Neuronal stem cell (in vitro differentiated cells): ENCODE measurements around the gene OR10C1. TPM values are rescaled to one million over a fixed set of nuclear protein-coding genes. Genes with fewer than 3 reads are reported as not detected.

Experiments
- DNase-seq: peaks from one replicate; pipeline ENCODE4 v3.0.0-alpha.2; 2013; ENCODE audit warnings: low spot score
- H2AFZ ChIP-seq: one replicate; pipeline ENCODE4 v1.6.1; 2013; ENCODE audit warnings: mild to moderate bottlenecking, low read length, inconsistent platforms
- H2AK5ac ChIP-seq: 2 replicates; pipeline ENCODE4 v1.6.1; 2013; ENCODE audit warnings: low read depth, mild to moderate bottlenecking, inconsistent platforms, low read length, moderate library complexity, mixed read lengths
- H2BK120ac ChIP-seq: 2 replicates; pipeline ENCODE4 v1.6.1; 2013; ENCODE audit warnings: low read depth, mild to moderate bottlenecking, inconsistent platforms, low read length, moderate library complexity, mixed read lengths
- H2BK12ac ChIP-seq: one replicate; pipeline ENCODE4 v1.6.1; 2013; ENCODE audit warnings: low read length, inconsistent platforms
- H2BK15ac ChIP-seq: 2 replicates; pipeline ENCODE4 v1.6.1; 2013; ENCODE audit warnings: mild to moderate bottlenecking, low read length, inconsistent platforms, mixed read lengths
- H2BK5ac ChIP-seq: one replicate; pipeline ENCODE4 v1.6.1; 2013; ENCODE audit warnings: inconsistent platforms, mild to moderate bottlenecking, low read length, moderate library complexity
- H3K14ac ChIP-seq: one replicate; pipeline ENCODE4 v1.6.1; 2013; ENCODE audit warnings: low read length, inconsistent platforms
- H3K18ac ChIP-seq: 2 replicates; pipeline ENCODE4 v1.6.1; 2013; ENCODE audit warnings: low read length, inconsistent platforms
- H3K23ac ChIP-seq: 2 replicates; pipeline ENCODE4 v1.6.1; 2013; ENCODE audit warnings: low read depth, mild to moderate bottlenecking, mixed read lengths, low read length, inconsistent platforms; ENCODE audit not compliant: poor library complexity
- H3K27ac ChIP-seq: replicated peaks from 3 replicates; pipeline ENCODE4 v1.5.1; 2013; ENCODE audit warnings: low read length, inconsistent platforms
- H3K27me3 ChIP-seq, 3 experiments: 2 replicates each; pipeline ENCODE4 v1.6.1; 2013; ENCODE audit warnings: low read length in 3 of 3, mild to moderate bottlenecking in 2 of 3, inconsistent platforms in 1 of 3, low read depth in 1 of 3, mixed read lengths in 1 of 3, moderate library complexity in 1 of 3; ENCODE audit not compliant: control insufficient read depth in 3 of 3, insufficient read depth in 3 of 3
- H3K36me3 ChIP-seq, 2 donors: replicated peaks in 1 of 2; 2 replicates each; pipeline ENCODE4 v1.6.1; 2013; ENCODE audit warnings: low read length in 2 of 2; ENCODE audit not compliant: control insufficient read depth in 2 of 2, insufficient read depth in 2 of 2
- H3K4ac ChIP-seq: 2 replicates; pipeline ENCODE4 v1.6.1; 2013; ENCODE audit warnings: inconsistent platforms, mild to moderate bottlenecking, low read length, moderate library complexity
- H3K4me1 ChIP-seq, 2 donors: 1 replicate in 1 of 2; 2 replicates in 1 of 2; pipeline ENCODE4 v1.6.1; 2013; ENCODE audit warnings: low read length in 2 of 2, low read depth in 1 of 2; ENCODE audit not compliant: control insufficient read depth in 2 of 2, insufficient read depth in 1 of 2
- H3K4me2 ChIP-seq: one replicate; pipeline ENCODE4 v1.6.1; 2013; ENCODE audit warnings: mild to moderate bottlenecking, low read length, inconsistent platforms; ENCODE audit not compliant: insufficient read depth, poor library complexity, severe bottlenecking
- H3K4me3 ChIP-seq, 2 donors: 2 replicates each; pipeline ENCODE4 v1.5.1; 2013; ENCODE audit warnings: low read length in 2 of 2, mild to moderate bottlenecking in 2 of 2, inconsistent platforms in 1 of 2, moderate library complexity in 1 of 2
- H3K79me1 ChIP-seq: one replicate; pipeline ENCODE4 v1.6.1; 2013; ENCODE audit warnings: low read depth, mild to moderate bottlenecking, inconsistent platforms, low read length, moderate library complexity
- H3K9ac ChIP-seq: one replicate; pipeline ENCODE4 v1.6.1; 2013; ENCODE audit warnings: mild to moderate bottlenecking, low read depth, low read length, inconsistent platforms; ENCODE audit not compliant: poor library complexity
- H3K9me3 ChIP-seq, 2 donors: replicated peaks in 1 of 2; 2 replicates each; pipeline versions ENCODE3 to v1.6.1; 2013; ENCODE audit warnings: low read length in 2 of 2, mild to moderate bottlenecking in 2 of 2, inconsistent platforms in 1 of 2, low read depth in 1 of 2, mixed read lengths in 1 of 2, moderate library complexity in 1 of 2; ENCODE audit not compliant: control insufficient read depth in 2 of 2, insufficient read depth in 1 of 2
- H4K8ac ChIP-seq: one replicate; pipeline ENCODE4 v1.6.1; 2013; ENCODE audit warnings: low read depth, mild to moderate bottlenecking, inconsistent platforms, low read length, moderate library complexity
- H4K91ac ChIP-seq: one replicate; pipeline ENCODE4 v1.6.1; 2013; ENCODE audit warnings: low read length, low read depth, mild to moderate bottlenecking, inconsistent platforms; ENCODE audit not compliant: poor library complexity
- WGBS, 2 donors: extraction: QIAGEN DNeasy Blood & Tissue Kit; methylation state at CpG; one replicate each; pipeline ENCODE4 v1.1.7; 2013; ENCODE audit warnings: missing lambda C conversion rate in 2 of 2, mixed read lengths in 1 of 2; ENCODE audit not compliant: insufficient read length in 2 of 2, insufficient replicate concordance in 1 of 2; ENCODE audit errors: extremely low coverage in 2 of 2; 5-methylcytosine and 5-hydroxymethylcytosine counted together
- polyA plus RNA-seq, 2 experiments: library from polyadenylated mRNA; stranded (reverse); fragments of 200-250 nt; gene quantifications; one replicate each; pipeline ENCODE4 v1.2.3, GENCODE V29; 2013

OR10C1 gene, protein sequence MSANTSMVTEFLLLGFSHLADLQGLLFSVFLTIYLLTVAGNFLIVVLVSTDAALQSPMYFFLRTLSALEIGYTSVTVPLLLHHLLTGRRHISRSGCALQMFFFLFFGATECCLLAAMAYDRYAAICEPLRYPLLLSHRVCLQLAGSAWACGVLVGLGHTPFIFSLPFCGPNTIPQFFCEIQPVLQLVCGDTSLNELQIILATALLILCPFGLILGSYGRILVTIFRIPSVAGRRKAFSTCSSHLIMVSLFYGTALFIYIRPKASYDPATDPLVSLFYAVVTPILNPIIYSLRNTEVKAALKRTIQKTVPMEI
- not detected for polyA plus RNA-seq (2013, experiment 1 of 2)
- polyA plus RNA-seq (2013, experiment 2 of 2): not detected

DNA sequence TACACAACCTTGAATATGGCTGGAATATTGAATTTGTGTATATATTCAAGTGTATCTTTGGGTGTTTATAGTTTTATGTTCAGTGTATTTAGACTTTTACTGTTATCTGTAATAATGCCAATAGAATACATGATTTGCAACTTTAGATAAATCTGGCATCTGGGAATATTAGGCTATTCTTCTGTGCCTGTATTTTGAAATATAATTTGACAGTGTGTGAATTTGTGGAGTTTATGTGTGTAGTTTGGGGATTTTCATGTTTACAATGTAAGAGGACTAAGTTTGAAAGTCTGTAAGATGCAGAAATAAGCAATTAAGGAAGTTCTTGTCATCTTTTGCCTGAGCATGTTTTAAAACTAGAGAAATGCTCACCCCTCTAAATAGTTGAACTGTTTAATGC, at the start of gene OR10C1:
TSS of gene OR10C1 (plus strand) at position 301 of the 400 bp plus-strand sequence. CDS start 710 bp downstream, outside the sequence.
- no peak within 1 kb of the TSS for H4K91ac ChIP-seq

DNA sequence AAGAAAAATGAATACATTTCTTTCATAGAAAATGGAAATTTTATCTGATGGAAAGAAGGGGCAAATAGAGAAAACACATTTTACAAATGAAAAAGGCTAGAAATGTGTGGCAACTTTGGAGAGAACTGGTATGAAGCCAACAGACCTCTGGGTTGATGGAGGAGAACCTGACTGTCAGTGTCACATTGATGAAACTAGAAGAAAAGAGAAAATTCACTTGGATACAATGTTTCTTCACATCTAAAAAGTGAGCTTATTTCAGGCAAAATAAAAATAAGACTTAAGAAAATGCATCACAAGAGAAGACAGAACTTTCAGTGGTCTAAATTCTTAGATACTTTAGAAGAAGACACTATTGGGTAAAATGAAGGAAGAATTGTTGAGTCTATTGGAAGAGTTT, 43.8 kb upstream of the OR10C1 start, which contains the start of gene OR12D2:
TSS of gene OR12D2 (plus strand) at position 301 of the 400 bp plus-strand sequence. CDS start 1,069 bp downstream, outside the sequence.
- no peaks in the 10 kb centered on the region for H3K27me3 ChIP-seq
- H3K4me2 ChIP-seq: no peak within 1 kb of the TSS
- H3K27ac ChIP-seq: no peak within 1 kb of the TSS

More for the DNA sequence above, at the start of gene OR10C1:
- peak within 1 kb of the TSS; percentile 25 for H2AK5ac ChIP-seq
- no peak within 1 kb of the TSS for H3K4me3 ChIP-seq
- H2BK15ac ChIP-seq: peak within 1 kb of the TSS; percentile 5
- no peaks in the 10 kb centered on the region for H3K36me3 ChIP-seq
- no peak within 1 kb of the TSS for H2BK12ac ChIP-seq
- H3K4ac ChIP-seq: no peak within 1 kb of the TSS
- H3K4me1 ChIP-seq: no peaks in the 10 kb centered on the region
- no peak within 1 kb of the TSS for H3K23ac ChIP-seq
- H3K79me1 ChIP-seq: no peaks in the 10 kb centered on the region
- H2BK5ac ChIP-seq: peak within 1 kb of the TSS; percentile 20
- H3K9me3 ChIP-seq: no peaks in the 10 kb centered on the region
- DNase-seq: no peak
- no peak within 1 kb of the TSS for H4K8ac ChIP-seq
- no peak within 1 kb of the TSS for H3K9ac ChIP-seq
- H3K18ac ChIP-seq: no peak within 1 kb of the TSS
- no peak within 1 kb of the TSS for H3K4me2 ChIP-seq
- no peak within 1 kb of the TSS for H3K14ac ChIP-seq
- H3K27ac ChIP-seq: no peak within 1 kb of the TSS
- no peak within 1 kb of the TSS for H2BK120ac ChIP-seq
- H2AFZ ChIP-seq: no peak within 1 kb of the TSS
- no peaks in the 10 kb centered on the region for H3K27me3 ChIP-seq

DNA sequence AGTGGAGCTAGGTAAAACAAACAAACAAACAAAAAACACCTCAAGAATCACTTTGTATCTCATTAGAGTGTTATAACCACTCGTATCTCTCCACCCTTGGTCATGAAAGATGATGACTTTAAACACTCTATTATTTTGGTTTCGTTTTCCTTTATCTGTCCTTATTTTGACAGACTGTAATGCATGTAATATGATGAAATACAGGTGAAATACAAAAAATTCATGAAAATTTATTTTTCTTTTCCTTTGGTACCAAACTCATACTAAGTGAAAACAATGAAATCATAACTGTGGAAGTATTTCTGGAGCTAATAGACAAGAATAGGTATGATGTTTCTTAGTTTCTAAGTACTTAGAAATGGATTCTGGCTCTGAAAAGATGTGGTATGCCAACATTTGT, 39.6 kb upstream of the OR10C1 start:
- DNase-seq: no peak
- Histone ChIP-seq H3K4me3 (no peak overlapping the region), H2BK5ac (no peak overlapping the region), H2AFZ (no peak overlapping the region), H3K23ac (no peak overlapping the region), H2BK120ac (no peak overlapping the region), H4K8ac (no peak overlapping the region), H3K14ac (no peak overlapping the region), H3K27me3 (no peaks in the 10 kb centered on the region), H3K79me1 (no peaks in the 10 kb centered on the region), H3K18ac (no peak overlapping the region), H3K4me1 (no peaks in the 10 kb centered on the region), H3K9me3 (no peaks in the 10 kb centered on the region), H2BK12ac (no peak overlapping the region), H3K36me3 (no peaks in the 10 kb centered on the region), H3K4me2 (no peak overlapping the region), H3K4ac (no peak overlapping the region), H2AK5ac (no peak overlapping the region), H2BK15ac (no peak overlapping the region), H3K9ac (no peak overlapping the region), H4K91ac (no peak overlapping the region), H3K27ac (no peak overlapping the region)
- no CpG with 5 or more reads among the region's 2 CpGs for WGBS, 2 donors

More for the DNA sequence above, 43.8 kb upstream of the OR10C1 start, which contains the start of gene OR12D2:
- Histone ChIP-seq H3K9ac (no peak within 1 kb of the TSS), H2BK5ac (no peak within 1 kb of the TSS), H3K14ac (no peak within 1 kb of the TSS), H3K4ac (no peak within 1 kb of the TSS), H2BK120ac (no peak within 1 kb of the TSS), H2BK15ac (no peak within 1 kb of the TSS), H3K18ac (no peak within 1 kb of the TSS), H3K4me1 (no peaks in the 10 kb centered on the region), H2AFZ (no peak within 1 kb of the TSS), H2BK12ac (no peak within 1 kb of the TSS), H3K9me3 (no peaks in the 10 kb centered on the region), H3K36me3 (no peaks in the 10 kb centered on the region), H3K79me1 (no peaks in the 10 kb centered on the region), H3K4me3 (no peak within 1 kb of the TSS), H2AK5ac (no peak within 1 kb of the TSS), H4K91ac (no peak within 1 kb of the TSS), H3K23ac (no peak within 1 kb of the TSS), H4K8ac (no peak within 1 kb of the TSS)
- no peak for DNase-seq

DNA sequence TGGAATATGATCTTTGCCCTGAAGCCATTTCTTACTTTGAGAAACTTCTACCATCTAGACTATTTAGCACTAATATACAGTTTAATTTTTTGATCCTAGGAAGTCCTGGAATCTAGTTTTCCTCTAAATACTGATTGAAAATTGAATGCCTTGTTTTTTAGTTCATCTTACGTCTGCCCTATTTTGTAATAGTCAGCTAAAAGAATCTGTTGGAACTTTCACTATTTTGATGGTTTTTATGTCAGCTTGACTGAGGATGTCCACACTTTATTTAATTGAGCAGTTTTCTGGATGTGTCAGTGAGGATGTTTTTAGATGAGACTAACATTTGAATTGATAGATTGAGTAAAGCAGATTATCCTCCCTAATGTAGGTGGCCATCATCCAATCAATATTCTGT, 35.3 kb upstream of the OR10C1 start:
- H2AFZ ChIP-seq: no peak overlapping the region

More for the DNA sequence above, 35.3 kb upstream of the OR10C1 start:
- Histone ChIP-seq H3K9ac (no peak overlapping the region), H3K9me3 (no peaks in the 10 kb centered on the region), H4K8ac (no peak overlapping the region), H3K4ac (no peak overlapping the region), H3K4me1 (no peaks in the 10 kb centered on the region), H3K36me3 (no peaks in the 10 kb centered on the region), H2BK120ac (no peak overlapping the region), H3K4me2 (no peak overlapping the region), H3K23ac (no peak overlapping the region), H3K27me3 (no peaks in the 10 kb centered on the region), H2AK5ac (no peak overlapping the region), H3K14ac (no peak overlapping the region), H2BK15ac (no peak overlapping the region), H3K27ac (no peak overlapping the region), H3K79me1 (no peaks in the 10 kb centered on the region), H4K91ac (no peak overlapping the region), H2BK12ac (no peak overlapping the region), H3K18ac (no peak overlapping the region), H3K4me3 (no peak overlapping the region), H2BK5ac (no peak overlapping the region)
- no CpG with 5 or more reads among the region's 1 CpG for WGBS, 2 donors
- no peak for DNase-seq
